ENCODE data around the gene TBC1D17.

- TF ChIP-seq, protein P1, sequence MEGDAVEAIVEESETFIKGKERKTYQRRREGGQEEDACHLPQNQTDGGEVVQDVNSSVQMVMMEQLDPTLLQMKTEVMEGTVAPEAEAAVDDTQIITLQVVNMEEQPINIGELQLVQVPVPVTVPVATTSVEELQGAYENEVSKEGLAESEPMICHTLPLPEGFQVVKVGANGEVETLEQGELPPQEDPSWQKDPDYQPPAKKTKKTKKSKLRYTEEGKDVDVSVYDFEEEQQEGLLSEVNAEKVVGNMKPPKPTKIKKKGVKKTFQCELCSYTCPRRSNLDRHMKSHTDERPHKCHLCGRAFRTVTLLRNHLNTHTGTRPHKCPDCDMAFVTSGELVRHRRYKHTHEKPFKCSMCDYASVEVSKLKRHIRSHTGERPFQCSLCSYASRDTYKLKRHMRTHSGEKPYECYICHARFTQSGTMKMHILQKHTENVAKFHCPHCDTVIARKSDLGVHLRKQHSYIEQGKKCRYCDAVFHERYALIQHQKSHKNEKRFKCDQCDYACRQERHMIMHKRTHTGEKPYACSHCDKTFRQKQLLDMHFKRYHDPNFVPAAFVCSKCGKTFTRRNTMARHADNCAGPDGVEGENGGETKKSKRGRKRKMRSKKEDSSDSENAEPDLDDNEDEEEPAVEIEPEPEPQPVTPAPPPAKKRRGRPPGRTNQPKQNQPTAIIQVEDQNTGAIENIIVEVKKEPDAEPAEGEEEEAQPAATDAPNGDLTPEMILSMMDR (IDR thresholded peaks at IDR 0.05), result no peak
- TF ChIP-seq POLR2A (IDR thresholded peaks at IDR 0.05), result no peak
Measured at GRCh38 chr19:49933643-49934042, 56.1 kb downstream of the TBC1D17 start.

All from adrenal gland (tissue), 5 donors.